Panc1 (cell line): ENCODE results near the gene COP1.

Source experiments
- POLR2AphosphoS5 ChIP-seq: IDR thresholded peaks from 2 replicates; pipeline ENCODE4 v1.6.1; 2012; ENCODE audit warnings: mild to moderate bottlenecking, low read depth, low read length, moderate library complexity
- SIN3A ChIP-seq: IDR thresholded peaks from 2 replicates; pipeline ENCODE4 v1.6.1; 2012; ENCODE audit warnings: low read depth, mild to moderate bottlenecking, low read length, moderate library complexity, borderline replicate concordance; ENCODE audit not compliant: insufficient read depth
- TCF7L2 ChIP-seq: IDR thresholded peaks from 2 replicates; pipeline ENCODE4 v1.6.1; 2011; ENCODE audit warnings: mild to moderate bottlenecking, low read depth, low read length, inconsistent platforms
- TF ChIP-seq, protein P1 (sequence below): fragments of 450-650 bp; IDR thresholded peaks from 2 replicates; pipeline ENCODE4 v1.5.1; 2017; ENCODE audit warnings: mild to moderate bottlenecking
- TF ChIP-seq, protein P2 (sequence below), 2 experiments: IDR thresholded peaks; 2 replicates each; pipeline ENCODE4 v1.6.1; 2011 to 2012; ENCODE audit warnings: low read depth in 2 of 2, control low read depth in 1 of 2, low read length in 1 of 2, mild to moderate bottlenecking in 1 of 2, moderate library complexity in 1 of 2; ENCODE audit not compliant: insufficient read depth in 1 of 2

DNA sequence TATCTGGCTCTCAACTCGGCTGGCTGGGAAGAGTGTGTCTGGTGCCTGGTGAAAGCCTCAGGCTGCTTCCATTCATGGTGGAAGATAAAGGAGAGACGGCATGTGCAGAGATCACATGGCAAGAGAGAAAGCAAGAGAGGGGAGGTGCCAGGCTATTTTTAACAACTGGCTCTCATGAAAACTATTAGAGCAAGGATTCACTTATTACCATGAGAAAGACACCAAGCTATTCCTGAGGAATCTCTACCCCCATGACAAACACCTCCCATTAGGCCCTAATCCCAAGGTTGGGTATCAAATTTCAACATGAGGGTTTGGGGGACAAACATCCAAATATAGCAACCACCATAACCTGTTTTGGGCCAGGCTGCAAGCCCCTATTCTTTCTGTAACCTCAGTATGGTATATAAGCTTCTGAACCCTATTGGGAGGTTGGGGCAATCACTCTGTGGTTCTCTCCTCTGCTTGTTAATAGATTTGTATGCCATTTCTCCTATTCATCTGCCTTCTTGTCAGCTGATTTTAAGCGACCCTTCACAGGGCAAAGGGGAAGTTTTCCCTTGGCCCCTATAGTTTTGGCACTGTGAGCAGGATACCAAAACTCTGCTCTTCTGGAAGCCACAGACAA lies 284.7 kb downstream of the COP1 start:
- TF ChIP-seq, protein P1, sequence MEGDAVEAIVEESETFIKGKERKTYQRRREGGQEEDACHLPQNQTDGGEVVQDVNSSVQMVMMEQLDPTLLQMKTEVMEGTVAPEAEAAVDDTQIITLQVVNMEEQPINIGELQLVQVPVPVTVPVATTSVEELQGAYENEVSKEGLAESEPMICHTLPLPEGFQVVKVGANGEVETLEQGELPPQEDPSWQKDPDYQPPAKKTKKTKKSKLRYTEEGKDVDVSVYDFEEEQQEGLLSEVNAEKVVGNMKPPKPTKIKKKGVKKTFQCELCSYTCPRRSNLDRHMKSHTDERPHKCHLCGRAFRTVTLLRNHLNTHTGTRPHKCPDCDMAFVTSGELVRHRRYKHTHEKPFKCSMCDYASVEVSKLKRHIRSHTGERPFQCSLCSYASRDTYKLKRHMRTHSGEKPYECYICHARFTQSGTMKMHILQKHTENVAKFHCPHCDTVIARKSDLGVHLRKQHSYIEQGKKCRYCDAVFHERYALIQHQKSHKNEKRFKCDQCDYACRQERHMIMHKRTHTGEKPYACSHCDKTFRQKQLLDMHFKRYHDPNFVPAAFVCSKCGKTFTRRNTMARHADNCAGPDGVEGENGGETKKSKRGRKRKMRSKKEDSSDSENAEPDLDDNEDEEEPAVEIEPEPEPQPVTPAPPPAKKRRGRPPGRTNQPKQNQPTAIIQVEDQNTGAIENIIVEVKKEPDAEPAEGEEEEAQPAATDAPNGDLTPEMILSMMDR: no peak
- TF ChIP-seq, protein P2, sequence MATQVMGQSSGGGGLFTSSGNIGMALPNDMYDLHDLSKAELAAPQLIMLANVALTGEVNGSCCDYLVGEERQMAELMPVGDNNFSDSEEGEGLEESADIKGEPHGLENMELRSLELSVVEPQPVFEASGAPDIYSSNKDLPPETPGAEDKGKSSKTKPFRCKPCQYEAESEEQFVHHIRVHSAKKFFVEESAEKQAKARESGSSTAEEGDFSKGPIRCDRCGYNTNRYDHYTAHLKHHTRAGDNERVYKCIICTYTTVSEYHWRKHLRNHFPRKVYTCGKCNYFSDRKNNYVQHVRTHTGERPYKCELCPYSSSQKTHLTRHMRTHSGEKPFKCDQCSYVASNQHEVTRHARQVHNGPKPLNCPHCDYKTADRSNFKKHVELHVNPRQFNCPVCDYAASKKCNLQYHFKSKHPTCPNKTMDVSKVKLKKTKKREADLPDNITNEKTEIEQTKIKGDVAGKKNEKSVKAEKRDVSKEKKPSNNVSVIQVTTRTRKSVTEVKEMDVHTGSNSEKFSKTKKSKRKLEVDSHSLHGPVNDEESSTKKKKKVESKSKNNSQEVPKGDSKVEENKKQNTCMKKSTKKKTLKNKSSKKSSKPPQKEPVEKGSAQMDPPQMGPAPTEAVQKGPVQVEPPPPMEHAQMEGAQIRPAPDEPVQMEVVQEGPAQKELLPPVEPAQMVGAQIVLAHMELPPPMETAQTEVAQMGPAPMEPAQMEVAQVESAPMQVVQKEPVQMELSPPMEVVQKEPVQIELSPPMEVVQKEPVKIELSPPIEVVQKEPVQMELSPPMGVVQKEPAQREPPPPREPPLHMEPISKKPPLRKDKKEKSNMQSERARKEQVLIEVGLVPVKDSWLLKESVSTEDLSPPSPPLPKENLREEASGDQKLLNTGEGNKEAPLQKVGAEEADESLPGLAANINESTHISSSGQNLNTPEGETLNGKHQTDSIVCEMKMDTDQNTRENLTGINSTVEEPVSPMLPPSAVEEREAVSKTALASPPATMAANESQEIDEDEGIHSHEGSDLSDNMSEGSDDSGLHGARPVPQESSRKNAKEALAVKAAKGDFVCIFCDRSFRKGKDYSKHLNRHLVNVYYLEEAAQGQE (IDR thresholded peaks at IDR 0.05; ENCODE audit: insufficient read depth in 1 of 2, low read depth in 2 of 2, low read length in 1 of 2): no peak
- TF ChIP-seq TCF7L2 (no peak), POLR2AphosphoS5 (no peak), SIN3A (no peak)
